ENCODE measurements around the gene NTN1. TPM values are rescaled to one million over a fixed set of nuclear protein-coding genes. Genes with fewer than 3 reads are reported as not detected.

The NTN1 gene
- total RNA-seq, 1 donor from 2014 or later = 4.7 TPM

GRCh38 chr17:9199571-9200551 is 178.6 kb downstream of the NTN1 start:
- Histone ChIP-seq H3K27me3 (no peaks in the 10 kb centered on the region), H3K9me3 (no peaks in the 10 kb centered on the region), H3K4me1 (no peaks in the 10 kb centered on the region), H3K4me3 (no peak overlapping the region), H3K36me3 (no peaks in the 10 kb centered on the region), H3K27ac (no peak overlapping the region)
- intact Hi-C loops (cut with DNase I) = no loop called here
- DNase-seq (ENCODE audit: extremely low spot score in 2 of 2) = no peak
- no peak for TF ChIP-seq POLR2A (IDR thresholded peaks at IDR 0.05)
- no peak for TF ChIP-seq CTCF (IDR thresholded peaks at IDR 0.05)
- no peak for TF ChIP-seq POLR2AphosphoS5 (IDR thresholded peaks at IDR 0.05; ENCODE audit: insufficient read depth in 1 of 2, low read depth in 1 of 2)

GRCh38 chr17:9200699-9201359 is 179.5 kb downstream of the NTN1 start:
- H3K4me3 ChIP-seq = no peak overlapping the region
- no peaks in the 10 kb centered on the region for H3K36me3 ChIP-seq
- TF ChIP-seq POLR2AphosphoS5 (IDR thresholded peaks at IDR 0.05; ENCODE audit: insufficient read depth in 1 of 2, low read depth in 1 of 2) = no peak
- no peak for TF ChIP-seq CTCF (IDR thresholded peaks at IDR 0.05)
- no peak for TF ChIP-seq POLR2A (IDR thresholded peaks at IDR 0.05)
- intact Hi-C loops (cut with DNase I) = no loop called here
- peaks cover 7% of the 10 kb centered on the region for H3K4me1 ChIP-seq
- no peak for DNase-seq (ENCODE audit: extremely low spot score in 2 of 2)
- no peak overlapping the region for H3K27ac ChIP-seq
- no peaks in the 10 kb centered on the region for H3K9me3 ChIP-seq
- no peaks in the 10 kb centered on the region for H3K27me3 ChIP-seq

DNA sequence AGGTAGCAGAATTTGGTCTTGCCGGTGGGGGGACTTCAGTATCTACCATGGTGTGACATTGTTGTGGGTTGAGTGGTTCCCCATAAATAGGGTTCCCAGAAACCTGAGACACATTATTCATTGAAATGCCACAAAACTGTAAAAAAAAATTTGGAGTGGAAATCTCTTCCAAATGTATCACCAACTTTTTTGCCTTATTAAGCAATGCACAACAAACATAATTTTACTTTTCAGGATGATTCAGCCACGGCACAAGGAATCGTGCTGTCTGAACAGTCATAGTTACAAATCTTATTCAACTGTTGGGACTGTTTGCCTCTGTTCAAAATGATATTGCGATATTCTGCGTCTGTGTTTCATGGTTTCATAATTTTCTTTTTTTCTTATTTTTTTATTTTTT is 181.2 kb downstream of the NTN1 start:
- Histone ChIP-seq H3K27me3 (no peaks in the 10 kb centered on the region), H3K9me3 (no peaks in the 10 kb centered on the region), H3K36me3 (no peaks in the 10 kb centered on the region), H3K27ac (no peak overlapping the region), H3K4me1 (peaks cover 23% of the 10 kb centered on the region), H3K4me3 (no peak overlapping the region)
- no peak for DNase-seq (ENCODE audit: extremely low spot score in 2 of 2)
- intact Hi-C loops (cut with DNase I) = no loop called here
- no peak for TF ChIP-seq POLR2A (IDR thresholded peaks at IDR 0.05)
- no peak for TF ChIP-seq POLR2AphosphoS5 (IDR thresholded peaks at IDR 0.05; ENCODE audit: insufficient read depth in 1 of 2, low read depth in 1 of 2)
- TF ChIP-seq CTCF (IDR thresholded peaks at IDR 0.05) = no peak

- Histone ChIP-seq H3K4me1 (peaks cover 23% of the 10 kb centered on the region), H3K4me3 (no peak overlapping the region), H3K27me3 (no peaks in the 10 kb centered on the region), H3K9me3 (no peaks in the 10 kb centered on the region), H3K36me3 (no peaks in the 10 kb centered on the region), H3K27ac (no peak overlapping the region)
- intact Hi-C loops (cut with DNase I) = no loop called here
- no peak for DNase-seq (ENCODE audit: extremely low spot score in 2 of 2)
- TF ChIP-seq POLR2AphosphoS5 (IDR thresholded peaks at IDR 0.05; ENCODE audit: insufficient read depth in 1 of 2, low read depth in 1 of 2) = no peak
- no peak for TF ChIP-seq POLR2A (IDR thresholded peaks at IDR 0.05)
- no peak for TF ChIP-seq CTCF (IDR thresholded peaks at IDR 0.05)
These were observed 182.6 kb downstream of the NTN1 start for GRCh38 chr17:9203771-9204425.
